Cardiac muscle cell (in vitro differentiated cells and primary cell): Measurements from ENCODE around the gene ADAMTS6. TPM values are rescaled to one million over a fixed set of nuclear protein-coding genes. Genes with fewer than 3 reads are reported as not detected.
"Not testable (repeated sequence)": the region's sequence is repeated elsewhere in the genome, so short reads cannot be mapped to it uniquely, and the experiment has no call there.

Experiments used
- DNase-seq, 2 donors: peaks; one replicate each; pipeline versions ENCODE4 v3.0.0 to v3.0.0-alpha.2; 2010 to 2017; ENCODE audit warnings: low read depth in 1 of 2, low spot score in 1 of 2
- H3K27ac ChIP-seq: fragments of 200-600 bp; sonication (generic); 2 replicates; pipeline ENCODE4 v1.5.1; 2016
- H3K27me3 ChIP-seq: fragments of 200-600 bp; sonication (generic); 2 replicates; pipeline ENCODE4 v1.6.0; 2016; ENCODE audit warnings: control low read depth
- H3K36me3 ChIP-seq: fragments of 200-600 bp; sonication (generic); 2 replicates; pipeline ENCODE4 v1.5.1; 2016; ENCODE audit warnings: control low read depth
- H3K4me1 ChIP-seq: fragments of 200-600 bp; sonication (generic); 2 replicates; pipeline ENCODE4 v1.8.1; 2017; ENCODE audit warnings: low read depth, mild to moderate bottlenecking, mixed run types
- H3K4me3 ChIP-seq: fragments of 200-600 bp; sonication (generic); 2 replicates; pipeline ENCODE4 v1.5.1; 2016; ENCODE audit warnings: mild to moderate bottlenecking
- H3K9me3 ChIP-seq: fragments of 200-600 bp; sonication (generic); 2 replicates; pipeline ENCODE4 v1.5.1; 2017; ENCODE audit warnings: low read depth, mild to moderate bottlenecking, control low read depth
- CTCF ChIP-seq: IDR thresholded peaks from 2 replicates; pipeline ENCODE4 v1.5.1; 2012; ENCODE audit warnings: low read depth, mild to moderate bottlenecking, low read length
- polyA plus RNA-seq: library from polyadenylated mRNA; unstranded; fragments of >200 nt; fragmentation: Nextera tagmentation; extraction: Ambion mirVana; gene quantifications from 2 replicates; pipeline ENCODE4 v1.2.1, GENCODE V29; 2016
- total RNA-seq: library from RNA; depleted of rRNA; stranded (reverse); fragments of >200 nt; gene quantifications from 2 replicates; pipeline ENCODE4 v1.2.3, GENCODE V29; 2016

ADAMTS6 gene
- total and polyA plus RNA-seq, 2 experiments from 2014 or later = 3.3 to 21.2 TPM

GRCh38 chr5:65327582-65327981 is 154.1 kb downstream of the ADAMTS6 start:
- no peaks in the 10 kb centered on the region for H3K4me1 ChIP-seq
- TF ChIP-seq CTCF = no peak
- DNase-seq = peak in 1 of 2 donors; percentile 75
- no peaks in the 10 kb centered on the region for H3K27me3 ChIP-seq
- H3K9me3 ChIP-seq = no peaks in the 10 kb centered on the region
- H3K36me3 ChIP-seq = no peaks in the 10 kb centered on the region
- H3K27ac ChIP-seq = no peak overlapping the region
- H3K4me3 ChIP-seq = no peak overlapping the region

- no peak overlapping the region for H3K27ac ChIP-seq
- H3K4me3 ChIP-seq = no peak overlapping the region
- H3K36me3 ChIP-seq = no peaks in the 10 kb centered on the region
- no peaks in the 10 kb centered on the region for H3K27me3 ChIP-seq
- peak in 1 of 2 donors; percentile 27 for DNase-seq
- H3K4me1 ChIP-seq = no peaks in the 10 kb centered on the region
- no peaks in the 10 kb centered on the region for H3K9me3 ChIP-seq
- TF ChIP-seq CTCF = no peak
These were observed 154.8 kb downstream of the ADAMTS6 start for GRCh38 chr5:65326922-65327321.

- no peaks in the 10 kb centered on the region for H3K27me3 ChIP-seq
- DNase-seq = no peak
- no peak for TF ChIP-seq CTCF
- no peaks in the 10 kb centered on the region for H3K4me1 ChIP-seq
- H3K9me3 ChIP-seq = no peaks in the 10 kb centered on the region
- no peak overlapping the region for H3K27ac ChIP-seq
- no peak overlapping the region for H3K4me3 ChIP-seq
- no peaks in the 10 kb centered on the region for H3K36me3 ChIP-seq
These were observed 157.5 kb downstream of the ADAMTS6 start for GRCh38 chr5:65324226-65324625.

- not testable (repeated sequence) for DNase-seq, H3K9me3 ChIP-seq, H3K36me3 ChIP-seq, H3K4me1 ChIP-seq, H3K27me3 ChIP-seq, H3K4me3 ChIP-seq, H3K27ac ChIP-seq
These were observed 161.0 kb downstream of the ADAMTS6 start for GRCh38 chr5:65320704-65321103.

GRCh38 chr5:65320250-65320649 is 161.5 kb downstream of the ADAMTS6 start:
- DNase-seq = no peak
- no peaks in the 10 kb centered on the region for H3K9me3 ChIP-seq
- H3K4me3 ChIP-seq = no peak overlapping the region
- no peak overlapping the region for H3K27ac ChIP-seq
- no peaks in the 10 kb centered on the region for H3K4me1 ChIP-seq
- TF ChIP-seq CTCF = no peak
- H3K36me3 ChIP-seq = no peaks in the 10 kb centered on the region
- H3K27me3 ChIP-seq = no peaks in the 10 kb centered on the region

GRCh38 chr5:65307931-65308330 is 173.8 kb downstream of the ADAMTS6 start:
- H3K9me3 ChIP-seq = no peaks in the 10 kb centered on the region
- no peak overlapping the region for H3K27ac ChIP-seq
- H3K27me3 ChIP-seq = no peaks in the 10 kb centered on the region
- DNase-seq = no peak
- H3K4me1 ChIP-seq = no peaks in the 10 kb centered on the region
- TF ChIP-seq CTCF = no peak
- no peak overlapping the region for H3K4me3 ChIP-seq
- no peaks in the 10 kb centered on the region for H3K36me3 ChIP-seq
